ENCODE results near the gene ZBTB42. TPM values are rescaled to one million over a fixed set of nuclear protein-coding genes. Genes with fewer than 3 reads are reported as not detected.

The ZBTB42 gene
- total RNA-seq, 1 experiment from 2014 or later, result 1.4 TPM

GRCh38 chr14:104799244-104800014 is 1.5 kb upstream of the ZBTB42 start:
- DNase-seq (ENCODE audit: low read depth in 1 of 2, low spot score in 2 of 2), result no peak

GRCh38 chr14:104800015-104800770 is 708 bp upstream of the ZBTB42 start:
- peak overlapping the region; percentile 64 for H3K4me3 ChIP-seq
- H3K4me1 ChIP-seq (replicated peaks), result peaks cover 24% of the 10 kb centered on the region
- H3K27me3 ChIP-seq (replicated peaks), result no peaks in the 10 kb centered on the region
- peak; percentile 52 to 75 for DNase-seq (ENCODE audit: low read depth in 1 of 2, low spot score in 2 of 2)
- H3K27ac ChIP-seq, result no peak overlapping the region
- H3K9me3 ChIP-seq (replicated peaks), result no peaks in the 10 kb centered on the region
- H3K36me3 ChIP-seq, result no peaks in the 10 kb centered on the region; the same call in 1 of the 2 replicates

More at GRCh38 chr14:104799244-104800014, 1.5 kb upstream of the ZBTB42 start:
- no peak overlapping the region for H3K27ac ChIP-seq
- H3K36me3 ChIP-seq, result peaks cover 6% of the 10 kb centered on the region
- 0 out of 2 replicates have a peak, but pooled peaks cover under 1% of the 10 kb centered on the region for H3K9me3 ChIP-seq (replicated peaks)
- no peak overlapping the region for H3K4me3 ChIP-seq
- peaks cover 31% of the 10 kb centered on the region for H3K4me1 ChIP-seq (replicated peaks)
- H3K27me3 ChIP-seq (replicated peaks), result no peaks in the 10 kb centered on the region

GRCh38 chr14:104801520-104802393 is 856 bp downstream of the ZBTB42 start:
- H3K27ac ChIP-seq, result no peak overlapping the region
- H3K9me3 ChIP-seq (replicated peaks), result no peaks in the 10 kb centered on the region
- H3K27me3 ChIP-seq (replicated peaks), result no peaks in the 10 kb centered on the region
- no peak for DNase-seq (ENCODE audit: low read depth in 1 of 2, low spot score in 2 of 2)
- no peaks in the 10 kb centered on the region for H3K36me3 ChIP-seq
- H3K4me1 ChIP-seq (replicated peaks), result peaks cover 22% of the 10 kb centered on the region
- H3K4me3 ChIP-seq, result peak overlapping the region; percentile 64

DNA sequence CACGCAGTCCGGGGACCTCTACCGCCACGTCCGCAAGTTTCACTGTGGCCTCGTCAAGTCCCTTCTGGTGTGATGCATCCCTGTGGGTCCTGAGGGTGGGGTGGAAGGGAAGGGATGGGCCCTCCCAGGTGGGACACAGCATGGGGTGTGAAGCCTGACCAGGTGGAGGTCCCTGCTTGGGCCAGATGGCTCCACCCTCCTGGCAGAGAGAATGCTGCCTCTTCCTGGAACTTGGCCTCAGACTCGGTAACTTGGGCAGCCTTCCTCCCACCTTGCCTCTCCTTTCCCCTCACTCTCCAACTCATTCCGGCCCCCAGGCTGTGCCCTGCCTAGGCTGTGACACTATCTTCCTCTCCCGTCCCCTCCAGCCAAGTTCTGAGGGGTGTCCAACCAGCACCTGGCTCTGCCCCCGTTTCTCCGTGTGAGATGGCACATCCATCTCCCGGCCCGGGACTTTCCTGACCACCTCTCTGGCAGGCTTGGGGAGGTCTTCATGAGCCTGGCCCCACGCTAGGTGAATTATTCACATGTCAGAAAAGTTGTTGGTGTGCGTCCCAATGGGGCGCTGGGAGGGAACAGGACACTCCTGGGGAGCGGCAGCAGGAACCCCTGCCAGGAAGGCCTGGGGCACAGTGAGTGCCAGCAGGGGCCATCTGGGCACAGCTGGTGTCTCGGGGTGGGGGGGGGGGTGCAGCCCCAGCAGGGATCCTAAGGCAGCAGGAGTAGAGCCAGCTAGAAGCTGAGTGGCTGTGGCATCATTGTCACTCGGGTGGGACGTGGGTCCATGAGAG is 1.7 kb downstream of the ZBTB42 start:
- peaks cover 18% of the 10 kb centered on the region for H3K4me1 ChIP-seq (replicated peaks)
- no peak overlapping the region for H3K4me3 ChIP-seq
- H3K27me3 ChIP-seq (replicated peaks), result no peaks in the 10 kb centered on the region
- no peaks in the 10 kb centered on the region for H3K9me3 ChIP-seq (replicated peaks)
- no peaks in the 10 kb centered on the region for H3K36me3 ChIP-seq
- no peak for DNase-seq (ENCODE audit: low read depth in 1 of 2, low spot score in 2 of 2)
- H3K27ac ChIP-seq, result no peak overlapping the region

- no peak overlapping the region for H3K27ac ChIP-seq
- H3K36me3 ChIP-seq, result no peaks in the 10 kb centered on the region
- H3K27me3 ChIP-seq (replicated peaks), result no peaks in the 10 kb centered on the region
- no peak overlapping the region for H3K4me3 ChIP-seq
- DNase-seq (ENCODE audit: low read depth in 1 of 2, low spot score in 2 of 2), result no peak
- H3K4me1 ChIP-seq (replicated peaks), result peaks cover 16% of the 10 kb centered on the region
- H3K9me3 ChIP-seq (replicated peaks), result no peaks in the 10 kb centered on the region
Measured at GRCh38 chr14:104803280-104803911, 2.5 kb downstream of the ZBTB42 start.

GRCh38 chr14:104803912-104804410 is 3.1 kb downstream of the ZBTB42 start:
- Histone ChIP-seq H3K27me3 (replicated peaks) (no peaks in the 10 kb centered on the region), H3K9me3 (replicated peaks) (no peaks in the 10 kb centered on the region), H3K27ac (no peak overlapping the region), H3K4me1 (replicated peaks) (peaks cover 16% of the 10 kb centered on the region), H3K36me3 (no peaks in the 10 kb centered on the region), H3K4me3 (no peak overlapping the region)
- DNase-seq (ENCODE audit: low read depth in 1 of 2, low spot score in 2 of 2), result no peak

GRCh38 chr14:104804481-104805325 is 3.8 kb downstream of the ZBTB42 start:
- no peak for DNase-seq (ENCODE audit: low read depth in 1 of 2, low spot score in 2 of 2)
- H3K4me1 ChIP-seq (replicated peaks), result peaks cover 16% of the 10 kb centered on the region
- no peaks in the 10 kb centered on the region for H3K36me3 ChIP-seq
- no peaks in the 10 kb centered on the region for H3K27me3 ChIP-seq (replicated peaks)
- no peak overlapping the region for H3K27ac ChIP-seq
- no peak overlapping the region for H3K4me3 ChIP-seq
- no peaks in the 10 kb centered on the region for H3K9me3 ChIP-seq (replicated peaks)

- Histone ChIP-seq H3K27ac (no peak overlapping the region), H3K27me3 (replicated peaks) (no peaks in the 10 kb centered on the region), H3K9me3 (replicated peaks) (no peaks in the 10 kb centered on the region), H3K36me3 (no peaks in the 10 kb centered on the region), H3K4me1 (replicated peaks) (peaks cover 16% of the 10 kb centered on the region), H3K4me3 (no peak overlapping the region)
- DNase-seq (ENCODE audit: low read depth in 1 of 2, low spot score in 2 of 2), result peak; percentile 47 to 73
Measured at GRCh38 chr14:104805326-104805678, 4.4 kb downstream of the ZBTB42 start.

- Histone ChIP-seq H3K4me3 (no peak overlapping the region), H3K4me1 (replicated peaks) (peaks cover 12% of the 10 kb centered on the region), H3K9me3 (replicated peaks) (no peaks in the 10 kb centered on the region), H3K27ac (no peak overlapping the region), H3K27me3 (replicated peaks) (no peaks in the 10 kb centered on the region), H3K36me3 (no peaks in the 10 kb centered on the region)
- no peak for DNase-seq (ENCODE audit: low read depth in 1 of 2, low spot score in 2 of 2)
Measured at GRCh38 chr14:104805941-104806624, 5.2 kb downstream of the ZBTB42 start.

- Histone ChIP-seq H3K27ac (no peak overlapping the region), H3K9me3 (replicated peaks) (no peaks in the 10 kb centered on the region), H3K4me3 (no peak overlapping the region), H3K36me3 (no peaks in the 10 kb centered on the region), H3K27me3 (replicated peaks) (no peaks in the 10 kb centered on the region), H3K4me1 (replicated peaks) (0 out of 2 replicates have a peak, but pooled peaks cover 5% of the 10 kb centered on the region)
- DNase-seq (ENCODE audit: low read depth in 1 of 2, low spot score in 2 of 2), result no peak
Measured at GRCh38 chr14:104806625-104807465, 5.9 kb downstream of the ZBTB42 start.

GRCh38 chr14:104808456-104808855 is 7.6 kb downstream of the ZBTB42 start:
- DNase-seq (ENCODE audit: low read depth in 1 of 2, low spot score in 2 of 2), result no peak
- no peak overlapping the region for H3K27ac ChIP-seq
- no peaks in the 10 kb centered on the region for H3K36me3 ChIP-seq
- H3K27me3 ChIP-seq (replicated peaks), result no peaks in the 10 kb centered on the region
- 0 out of 2 replicates have a peak, but pooled peaks cover 5% of the 10 kb centered on the region for H3K4me1 ChIP-seq (replicated peaks)
- H3K4me3 ChIP-seq, result no peak overlapping the region
- H3K9me3 ChIP-seq (replicated peaks), result no peaks in the 10 kb centered on the region
